Measurements from ENCODE around the gene ASPHD2. TPM values are rescaled to one million over a fixed set of nuclear protein-coding genes. Genes with fewer than 3 reads are reported as not detected.

ASPHD2 gene
- total and polyA plus RNA-seq, 10 of the 15 experiments (the other 5 are each of a cell fraction or from before 2014, with no cell fraction given) = 1.6 to 10.6 (median 5.2) TPM

DNA sequence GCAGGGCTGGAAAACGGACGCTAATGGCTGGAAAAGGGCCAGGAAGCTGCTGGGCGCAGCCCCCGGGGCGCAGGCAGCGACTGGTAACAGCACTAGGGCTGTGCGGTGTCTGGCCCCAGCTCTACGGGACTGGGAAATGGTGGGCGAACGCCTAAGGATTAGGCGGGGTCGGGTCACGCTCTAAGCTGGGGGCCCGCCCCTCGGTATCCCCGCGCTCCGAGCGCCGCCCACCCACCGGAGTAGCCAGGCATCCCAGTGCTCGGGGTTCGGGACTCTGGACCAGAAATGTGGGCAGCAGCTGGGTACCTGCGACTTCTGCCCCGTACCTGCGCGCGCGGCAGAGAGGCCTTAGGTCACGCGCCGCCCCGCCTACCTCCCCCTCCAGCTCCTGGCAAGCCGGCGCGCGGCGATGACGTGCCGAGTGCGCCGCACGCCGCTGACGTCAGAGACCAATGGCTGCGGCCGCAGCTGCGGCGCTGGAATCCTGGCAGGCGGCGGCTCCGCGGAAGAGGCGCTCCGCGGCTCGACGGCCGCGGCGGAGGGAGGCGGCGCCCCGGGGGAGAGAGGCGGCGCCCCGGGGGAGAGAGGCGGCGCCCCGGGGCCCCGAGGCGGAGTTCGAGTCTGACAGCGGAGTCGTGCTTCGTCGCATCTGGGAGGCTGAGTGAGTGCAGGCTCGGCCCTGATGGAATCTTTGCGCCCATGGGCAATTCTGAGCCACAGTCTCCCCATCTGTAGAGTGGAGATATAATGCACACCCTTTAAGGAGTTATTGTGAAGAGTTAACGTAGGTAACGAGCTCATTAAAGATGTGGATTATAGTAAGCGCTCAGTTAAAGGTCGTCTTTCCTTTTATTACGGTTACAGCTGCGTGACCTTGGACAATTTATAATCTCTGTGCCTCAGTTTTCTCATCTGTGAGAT is 54.6 kb downstream of the ASPHD2 start, which contains the start of the genes HPS4 and SRRD (continued):
- TF ChIP-seq, protein P1, sequence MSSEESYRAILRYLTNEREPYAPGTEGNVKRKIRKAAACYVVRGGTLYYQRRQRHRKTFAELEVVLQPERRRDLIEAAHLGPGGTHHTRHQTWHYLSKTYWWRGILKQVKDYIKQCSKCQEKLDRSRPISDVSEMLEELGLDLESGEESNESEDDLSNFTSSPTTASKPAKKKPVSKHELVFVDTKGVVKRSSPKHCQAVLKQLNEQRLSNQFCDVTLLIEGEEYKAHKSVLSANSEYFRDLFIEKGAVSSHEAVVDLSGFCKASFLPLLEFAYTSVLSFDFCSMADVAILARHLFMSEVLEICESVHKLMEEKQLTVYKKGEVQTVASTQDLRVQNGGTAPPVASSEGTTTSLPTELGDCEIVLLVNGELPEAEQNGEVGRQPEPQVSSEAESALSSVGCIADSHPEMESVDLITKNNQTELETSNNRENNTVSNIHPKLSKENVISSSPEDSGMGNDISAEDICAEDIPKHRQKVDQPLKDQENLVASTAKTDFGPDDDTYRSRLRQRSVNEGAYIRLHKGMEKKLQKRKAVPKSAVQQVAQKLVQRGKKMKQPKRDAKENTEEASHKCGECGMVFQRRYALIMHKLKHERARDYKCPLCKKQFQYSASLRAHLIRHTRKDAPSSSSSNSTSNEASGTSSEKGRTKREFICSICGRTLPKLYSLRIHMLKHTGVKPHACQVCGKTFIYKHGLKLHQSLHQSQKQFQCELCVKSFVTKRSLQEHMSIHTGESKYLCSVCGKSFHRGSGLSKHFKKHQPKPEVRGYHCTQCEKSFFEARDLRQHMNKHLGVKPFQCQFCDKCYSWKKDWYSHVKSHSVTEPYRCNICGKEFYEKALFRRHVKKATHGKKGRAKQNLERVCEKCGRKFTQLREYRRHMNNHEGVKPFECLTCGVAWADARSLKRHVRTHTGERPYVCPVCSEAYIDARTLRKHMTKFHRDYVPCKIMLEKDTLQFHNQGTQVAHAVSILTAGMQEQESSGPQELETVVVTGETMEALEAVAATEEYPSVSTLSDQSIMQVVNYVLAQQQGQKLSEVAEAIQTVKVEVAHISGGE (CRISPR knock-in tag; IDR thresholded peaks at IDR 0.05) = no peak
- TF ChIP-seq ZZZ3 (IDR thresholded peaks at IDR 0.05; ENCODE audit: control insufficient read depth, insufficient read length, low read depth) (no peak), NR2C1 (IDR thresholded peaks at IDR 0.05) (peak; percentile 85), SMAD5 (IDR thresholded peaks at IDR 0.05; ENCODE audit: low read depth) (no peak), SREBF2 (IDR thresholded peaks at IDR 0.05; ENCODE audit: low read length) (no peak), TCF7 (IDR thresholded peaks at IDR 0.05; ENCODE audit: borderline replicate concordance) (no peak), MAX (IDR thresholded peaks at IDR 0.05; ENCODE audit: low read depth, low read length) (peak; percentile 77), RAD51 (IDR thresholded peaks at IDR 0.05) (peak; percentile 66), BHLHE40 (IDR thresholded peaks at IDR 0.05; ENCODE audit: borderline replicate concordance in 1 of 2, low read depth in 2 of 2, low read length in 1 of 2) (peak; percentile 90 to 98), SRF (IDR thresholded peaks at IDR 0.05; ENCODE audit: low read depth in 2 of 2, low read length in 2 of 2) (peak; percentile 58 to 93), KAT2A (conservative IDR thresholded peaks at IDR 0.05; ENCODE audit: control insufficient read depth, low read depth, low read length) (no peak), ZNF217 (IDR thresholded peaks at IDR 0.05) (peak; percentile 72; the same call in 1 of the 2 replicates), SMARCA5 (IDR thresholded peaks at IDR 0.05) (peak; percentile 67), ATF2 (IDR thresholded peaks at IDR 0.05; ENCODE audit: low read length) (no peak), RELA (IDR thresholded peaks at IDR 0.05; ENCODE audit: borderline replicate concordance, partially characterized antibody) (peak; percentile 86), NFYB (IDR thresholded peaks at IDR 0.05; ENCODE audit: insufficient read depth, low read depth, low read length) (no peak), ZBTB40 (IDR thresholded peaks at IDR 0.05; ENCODE audit: borderline replicate concordance) (no peak), TARDBP (IDR thresholded peaks at IDR 0.05; ENCODE audit: borderline replicate concordance) (peak; percentile 73; the same call in 1 of the 2 replicates)
- TF ChIP-seq, protein P2, sequence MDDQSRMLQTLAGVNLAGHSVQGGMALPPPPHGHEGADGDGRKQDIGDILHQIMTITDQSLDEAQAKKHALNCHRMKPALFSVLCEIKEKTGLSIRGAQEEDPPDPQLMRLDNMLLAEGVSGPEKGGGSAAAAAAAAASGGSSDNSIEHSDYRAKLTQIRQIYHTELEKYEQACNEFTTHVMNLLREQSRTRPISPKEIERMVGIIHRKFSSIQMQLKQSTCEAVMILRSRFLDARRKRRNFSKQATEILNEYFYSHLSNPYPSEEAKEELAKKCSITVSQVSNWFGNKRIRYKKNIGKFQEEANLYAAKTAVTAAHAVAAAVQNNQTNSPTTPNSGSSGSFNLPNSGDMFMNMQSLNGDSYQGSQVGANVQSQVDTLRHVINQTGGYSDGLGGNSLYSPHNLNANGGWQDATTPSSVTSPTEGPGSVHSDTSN (IDR thresholded peaks at IDR 0.05; ENCODE audit: insufficient replicate concordance, low read depth, low read length) = no peak
